ENCODE measurements around the gene KRTAP5-7. TPM values are rescaled to one million over a fixed set of nuclear protein-coding genes. Genes with fewer than 3 reads are reported as not detected.
"Not testable (repeated sequence)": the region's sequence is repeated elsewhere in the genome, so short reads cannot be mapped to it uniquely, and the experiment has no call there.

Gene KRTAP5-7
- total RNA-seq, 1 donor from 2014 or later = 0.58 TPM

- ATAC-seq (no peak), DNase-seq (ENCODE audit: low spot score) (no peak)
- intact Hi-C loops (cut with DNase I) = no loop called here
Measured at GRCh38 chr11:71545405-71545966, 18.4 kb downstream of the KRTAP5-7 start.

GRCh38 chr11:71548120-71548519 is 21.1 kb downstream of the KRTAP5-7 start, which contains the start of gene KRTAP5-9:
TSS of gene KRTAP5-9 (plus strand) at chr11:71548420. CDS start at chr11:71548658, 238 bp downstream.
- DNase-seq (ENCODE audit: low spot score) = no peak
- ATAC-seq = no peak
- intact Hi-C loops (cut with DNase I) = no loop called here

GRCh38 chr11:71548716-71549151 is 21.7 kb downstream of the KRTAP5-7 start:
- no peak for DNase-seq (ENCODE audit: low spot score)
- no peak for ATAC-seq
- intact Hi-C loops (cut with DNase I) = no loop called here

- intact Hi-C loops (cut with DNase I) = no loop called here
- no peak for DNase-seq (ENCODE audit: low spot score)
- no peak for ATAC-seq
Measured at GRCh38 chr11:71551711-71552110, 24.6 kb downstream of the KRTAP5-7 start.

- no peak for ATAC-seq
- no peak for DNase-seq (ENCODE audit: low spot score)
- intact Hi-C loops (cut with DNase I) = no loop called here
Measured at GRCh38 chr11:71554996-71555395, 27.9 kb downstream of the KRTAP5-7 start.

- no peak for DNase-seq (ENCODE audit: low spot score)
- intact Hi-C loops (cut with DNase I) = no loop called here
- ATAC-seq = no peak
Measured at GRCh38 chr11:71555508-71555907, 28.4 kb downstream of the KRTAP5-7 start.

- ATAC-seq (no peak), DNase-seq (ENCODE audit: low spot score) (no peak)
- intact Hi-C loops (cut with DNase I) = no loop called here
Measured at GRCh38 chr11:71556018-71556417, 29.0 kb downstream of the KRTAP5-7 start.

GRCh38 chr11:71557257-71557656 is 30.2 kb downstream of the KRTAP5-7 start:
- intact Hi-C loops (cut with DNase I) = no loop called here
- DNase-seq (ENCODE audit: low spot score) (no peak), ATAC-seq (no peak)

GRCh38 chr11:71558996-71559395 is 31.9 kb downstream of the KRTAP5-7 start:
- DNase-seq (ENCODE audit: low spot score) (no peak), ATAC-seq (no peak)
- intact Hi-C loops (cut with DNase I) = no loop called here

- intact Hi-C loops (cut with DNase I) = no loop called here
- ATAC-seq (no peak), DNase-seq (ENCODE audit: low spot score) (no peak)
Measured at GRCh38 chr11:71562120-71562519, 35.1 kb downstream of the KRTAP5-7 start.

GRCh38 chr11:71563406-71563805 is 36.3 kb downstream of the KRTAP5-7 start:
- intact Hi-C loops (cut with DNase I) = no loop called here
- ATAC-seq (no peak), DNase-seq (ENCODE audit: low spot score) (no peak)

- no peak for ATAC-seq
- intact Hi-C loops (cut with DNase I) = no loop called here
- DNase-seq (ENCODE audit: low spot score) = no peak
Measured at GRCh38 chr11:71564430-71564829, 37.4 kb downstream of the KRTAP5-7 start.

GRCh38 chr11:71565263-71565662 is 38.2 kb downstream of the KRTAP5-7 start, which contains the start of gene KRTAP5-10:
TSS of gene KRTAP5-10 (plus strand) at chr11:71565563. CDS start at chr11:71565588, 25 bp downstream.
- intact Hi-C loops (cut with DNase I) = no loop called here
- ATAC-seq (no peak), DNase-seq (ENCODE audit: low spot score) (no peak)

- DNase-seq (ENCODE audit: low spot score) (no peak), ATAC-seq (no peak)
- intact Hi-C loops (cut with DNase I) = no loop called here
Measured at GRCh38 chr11:71566081-71566620, 39.1 kb downstream of the KRTAP5-7 start.

GRCh38 chr11:71566626-71567599 is 39.8 kb downstream of the KRTAP5-7 start:
- DNase-seq (ENCODE audit: low spot score); ATAC-seq: not testable (repeated sequence)

GRCh38 chr11:71567633-71568032 is 40.6 kb downstream of the KRTAP5-7 start:
- intact Hi-C loops (cut with DNase I); DNase-seq (ENCODE audit: low spot score); ATAC-seq: not testable (repeated sequence)

More at GRCh38 chr11:71566626-71567599, 39.8 kb downstream of the KRTAP5-7 start:
- intact Hi-C loops (cut with DNase I) = not testable (repeated sequence)

- intact Hi-C loops (cut with DNase I) = no loop called here
- ATAC-seq (peak; percentile 32), DNase-seq (ENCODE audit: low spot score) (no peak)
Measured at GRCh38 chr11:71568704-71569349, 41.8 kb downstream of the KRTAP5-7 start.

GRCh38 chr11:71571101-71571850 is 44.2 kb downstream of the KRTAP5-7 start:
- DNase-seq (ENCODE audit: low spot score); intact Hi-C loops (cut with DNase I); ATAC-seq: not testable (repeated sequence)
